HCT116 (cell line): ENCODE data around the gene TBC1D16. TPM values are rescaled to one million over a fixed set of nuclear protein-coding genes. Genes with fewer than 3 reads are reported as not detected.
A peak's percentile ranks its signal among the peaks of the same experiment; 100 is the strongest.

Experiments used
- ATAC-seq: fragments of 200-7000 bp; cut with Tn5 transposase; 2 replicates; pipeline ENCODE4 v1.9.1; 2020; ENCODE audit warnings: mild to moderate bottlenecking, moderate library complexity
- Bru-seq: library from RNA; stranded (reverse); fragments of 400-500 nt; gene quantifications from one replicate; lab custom pipeline; 2021; lab: Mats Ljungman, UMichigan
- BruChase-seq, 2 experiments: library from RNA; stranded (reverse); fragments of 400-500 nt; gene quantifications; one replicate each; lab custom pipeline; 2021; lab: Mats Ljungman, UMichigan
- BruUV-seq: library from RNA; stranded (reverse); fragments of 400-500 nt; replicated peaks from 2 replicates; lab custom pipeline; 2021; lab: Mats Ljungman, UMichigan
- CTCF ChIA-PET: fragments of 300-600 bp; sonication (Branson Sonifier 250); formaldehyde crosslinking; loops from one replicate; lab custom pipeline; 2021; ENCODE audit warnings: antibody characterized with exemption; lab: Charles Lee
- POLR2A ChIA-PET: fragments of 300-600, 350-600 bp; sonication (Branson Sonifier 250); formaldehyde crosslinking; loops from one replicate; lab custom pipeline; 2021; ENCODE audit warnings: antibody characterized with exemption; lab: Charles Lee
- RAD21 ChIA-PET, 2 experiments: fragments of 300-600 bp; sonication (Branson Sonifier 250); formaldehyde crosslinking; loops; one replicate each; lab custom pipeline; 2023; ENCODE audit warnings: low total read pairs in 2 of 2; ENCODE audit not compliant: uncharacterized antibody in 2 of 2, unreplicated experiment in 2 of 2, low non-redundant PET in 1 of 2; lab: Charles Lee
- DNase-seq: peaks from one replicate; pipeline ENCODE4 v3.0.0-alpha.2; 2010; ENCODE audit warnings: low read depth, low spot score
- H2AFZ ChIP-seq: fragments of 200-600 bp; shearing (Covaris generic), sonication (generic); 2 replicates; pipeline ENCODE4 v1.6.1; 2017; ENCODE audit warnings: low read depth, mixed run types, mixed read lengths, antibody characterized with exemption, low read length; ENCODE audit not compliant: poor library complexity, severe bottlenecking
- H3K27ac ChIP-seq: 2 replicates; pipeline ENCODE4 v1.5.1; 2012; ENCODE audit warnings: low read depth, low read length
- H3K27me3 ChIP-seq: fragments of 200-600 bp; sonication (generic); 2 replicates; pipeline ENCODE4 v1.6.1; 2016; ENCODE audit warnings: mixed run types, low read length, mixed read lengths; ENCODE audit not compliant: insufficient read depth
- H3K36me3 ChIP-seq, 2 experiments: fragments of 200-500 bp in 1 of 2; fragments of 200-600 bp in 1 of 2; sonication (Bioruptor generic) in 1 of 2; sonication (generic) in 1 of 2; 2 replicates each; pipeline versions ENCODE4 v1.5.1 to v1.6.1; 2014 to 2016; ENCODE audit warnings: low read length in 2 of 2, inconsistent platforms in 1 of 2, mixed read lengths in 1 of 2, mixed run types in 1 of 2; ENCODE audit not compliant: insufficient read depth in 2 of 2, control insufficient read depth in 1 of 2
- H3K4me1 ChIP-seq, 2 experiments: fragments of 200-600 bp in 1 of 2; sonication (generic) in 1 of 2; 2 replicates each; pipeline versions ENCODE4 v1.5.1 to v1.6.1; 2012 to 2017; ENCODE audit warnings: low read length in 2 of 2, inconsistent platforms in 1 of 2, mild to moderate bottlenecking in 1 of 2, mixed read lengths in 1 of 2, mixed run types in 1 of 2, moderate library complexity in 1 of 2; ENCODE audit not compliant: insufficient read depth in 2 of 2, control insufficient read depth in 1 of 2
- H3K4me2 ChIP-seq: fragments of 200-600 bp; sonication (generic); 2 replicates; pipeline ENCODE4 v1.6.1; 2017; ENCODE audit warnings: mixed run types, low read length, mixed read lengths
- H3K4me3 ChIP-seq, 2 experiments: fragments of 200-600 bp in 1 of 2; sonication (generic) in 1 of 2; replicated peaks in 1 of 2; 2 replicates each; pipeline ENCODE4 v1.5.1; 2011 to 2016; ENCODE audit warnings: low read length in 2 of 2, control low read depth in 1 of 2, low read depth in 1 of 2, mild to moderate bottlenecking in 1 of 2, mixed read lengths in 1 of 2, mixed run types in 1 of 2
- H3K79me2 ChIP-seq: fragments of 200-600 bp; sonication (generic); 2 replicates; pipeline ENCODE4 v1.6.1; 2017; ENCODE audit warnings: mild to moderate bottlenecking, mixed run types, low read length, moderate library complexity, mixed read lengths; ENCODE audit not compliant: insufficient read depth
- H3K9ac ChIP-seq: fragments of 200-600 bp; sonication (generic); 2 replicates; pipeline ENCODE4 v1.6.1; 2016; ENCODE audit warnings: low read length, mixed read lengths
- H3K9me2 ChIP-seq: fragments of 200-600 bp; sonication (generic), shearing (Covaris generic); 2 replicates; pipeline ENCODE4 v1.6.1; 2017; ENCODE audit warnings: mixed run types, mild to moderate bottlenecking, moderate library complexity; ENCODE audit not compliant: insufficient read depth
- H3K9me3 ChIP-seq, 2 experiments: fragments of 200-500 bp in 1 of 2; fragments of 200-600 bp in 1 of 2; sonication (Bioruptor generic) in 1 of 2; sonication (generic) in 1 of 2; 2 replicates each; pipeline ENCODE4 v1.6.1; 2014 to 2017; ENCODE audit warnings: low read length in 2 of 2, mixed read lengths in 2 of 2, inconsistent platforms in 1 of 2, low read depth in 1 of 2, mild to moderate bottlenecking in 1 of 2, mixed run types in 1 of 2, moderate library complexity in 1 of 2; ENCODE audit not compliant: control insufficient read depth in 1 of 2, insufficient read depth in 1 of 2
- H4K20me1 ChIP-seq: fragments of 200-600 bp; sonication (generic), shearing (Covaris generic); 2 replicates; pipeline ENCODE4 v1.6.1; 2017; ENCODE audit warnings: mixed run types, mild to moderate bottlenecking, moderate library complexity; ENCODE audit not compliant: insufficient read depth
- CEBPB ChIP-seq: IDR thresholded peaks from 2 replicates; pipeline ENCODE4 v1.6.1; 2012; ENCODE audit warnings: low read depth
- ELF1 ChIP-seq: IDR thresholded peaks from 2 replicates; pipeline ENCODE4 v1.6.1; 2012; ENCODE audit warnings: low read depth, borderline replicate concordance
- EZH2 ChIP-seq: fragments of 200-600 bp; sonication (generic); IDR thresholded peaks from 2 replicates; pipeline ENCODE4 v1.6.1; 2017; ENCODE audit warnings: antibody characterized with exemption, mixed run types
- FOSL1 ChIP-seq: IDR thresholded peaks from 2 replicates; pipeline ENCODE4 v1.6.1; 2012; ENCODE audit warnings: low read depth
- POLR2A ChIP-seq: IDR thresholded peaks from 2 replicates; pipeline ENCODE4 v1.7.0; 2011; ENCODE audit warnings: borderline replicate concordance; ENCODE audit not compliant: insufficient read depth, insufficient read length; ENCODE audit errors: extremely low read depth
- POLR2AphosphoS5 ChIP-seq: IDR thresholded peaks from 2 replicates; pipeline ENCODE4 v1.6.1; 2011; ENCODE audit warnings: mild to moderate bottlenecking, low read depth, low read length, moderate library complexity
- RAD21 ChIP-seq: IDR thresholded peaks from 2 replicates; pipeline ENCODE4 v1.6.1; 2012; ENCODE audit warnings: low read depth, mild to moderate bottlenecking
- intact Hi-C: fragments of 100-400 bp; cut with micrococcal nuclease; formaldehyde crosslinking; loops from 2 replicates; pipeline ENCODE4 v1.10.0; 2022
- long read RNA-seq: library from polyadenylated mRNA; unstranded; transcript quantifications from one replicate; pipeline ENCODE4 v2.0.0, GENCODE V29; 2021; ENCODE audit not compliant: unreplicated experiment
- polyA plus RNA-seq: library from polyadenylated mRNA; unstranded; fragments of >200 nt; gene quantifications from 2 replicates; pipeline ENCODE4 v1.2.1, GENCODE V29; 2012; ENCODE audit warnings: missing spikeins
- total RNA-seq: library from RNA; stranded (reverse); gene quantifications from one replicate; pipeline ENCODE4 v1.2.1, GENCODE V29; 2021; ENCODE audit not compliant: unreplicated experiment
- TF ChIP-seq, protein P1 (sequence below): IDR thresholded peaks from 2 replicates; pipeline ENCODE4 v1.6.1; 2011; ENCODE audit warnings: mild to moderate bottlenecking, low read length, moderate library complexity; ENCODE audit not compliant: insufficient replicate concordance; ENCODE audit errors: extremely low read depth

The TBC1D16 gene, protein sequence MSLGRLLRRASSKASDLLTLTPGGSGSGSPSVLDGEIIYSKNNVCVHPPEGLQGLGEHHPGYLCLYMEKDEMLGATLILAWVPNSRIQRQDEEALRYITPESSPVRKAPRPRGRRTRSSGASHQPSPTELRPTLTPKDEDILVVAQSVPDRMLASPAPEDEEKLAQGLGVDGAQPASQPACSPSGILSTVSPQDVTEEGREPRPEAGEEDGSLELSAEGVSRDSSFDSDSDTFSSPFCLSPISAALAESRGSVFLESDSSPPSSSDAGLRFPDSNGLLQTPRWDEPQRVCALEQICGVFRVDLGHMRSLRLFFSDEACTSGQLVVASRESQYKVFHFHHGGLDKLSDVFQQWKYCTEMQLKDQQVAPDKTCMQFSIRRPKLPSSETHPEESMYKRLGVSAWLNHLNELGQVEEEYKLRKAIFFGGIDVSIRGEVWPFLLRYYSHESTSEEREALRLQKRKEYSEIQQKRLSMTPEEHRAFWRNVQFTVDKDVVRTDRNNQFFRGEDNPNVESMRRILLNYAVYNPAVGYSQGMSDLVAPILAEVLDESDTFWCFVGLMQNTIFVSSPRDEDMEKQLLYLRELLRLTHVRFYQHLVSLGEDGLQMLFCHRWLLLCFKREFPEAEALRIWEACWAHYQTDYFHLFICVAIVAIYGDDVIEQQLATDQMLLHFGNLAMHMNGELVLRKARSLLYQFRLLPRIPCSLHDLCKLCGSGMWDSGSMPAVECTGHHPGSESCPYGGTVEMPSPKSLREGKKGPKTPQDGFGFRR
- total RNA-seq (31.1 TPM), Bru-seq, nascent RNA (percentile 55 among the genes with signal in this experiment), BruChase-seq, experiment 1, labeled RNA remaining after a 6-hour chase (percentile 66 among the genes with signal in this experiment), BruChase-seq, experiment 2, labeled RNA remaining after a 2-hour chase (percentile 60 among the genes with signal in this experiment)
- polyA plus RNA-seq, result 13.4 and 16.6 TPM in 2 replicates
- long read RNA-seq, partial matches to known transcripts, result 15 of 52 reads
- long read RNA-seq, other reads (novel, unspliced or antisense), result 37 of 52 reads

DNA sequence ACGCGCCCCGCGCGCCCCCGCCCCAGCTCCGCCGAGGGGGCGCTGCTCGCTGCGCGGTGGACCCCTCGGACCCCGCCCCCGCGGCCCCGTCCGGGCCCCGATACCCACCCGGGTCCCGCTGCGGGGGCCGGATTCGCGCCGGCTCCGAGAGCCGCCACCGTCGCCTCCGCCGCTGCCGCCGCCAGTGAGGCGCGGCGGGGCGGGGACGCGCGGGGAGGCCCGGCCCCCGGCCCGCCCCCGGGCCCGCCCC, at the start of gene TBC1D16:
Gene TBC1D16 (minus strand): TSS at position 186 of the 250 bp plus-strand sequence. CDS start 22,325 bp downstream, outside the sequence.
- RAD21 ChIA-PET, result no interaction called here
- Histone ChIP-seq H3K4me3 (peak within 1 kb of the TSS; percentile 93 to 96), H3K79me2 (0 out of 2 replicates have a peak, but pooled peaks cover 5% of the 10 kb centered on the region), H3K27ac (peak within 1 kb of the TSS; percentile 75), H4K20me1 (no peaks in the 10 kb centered on the region), H2AFZ (no peak within 1 kb of the TSS), H3K36me3 (no peaks in the 10 kb centered on the region), H3K9me3 (no peaks in the 10 kb centered on the region), H3K27me3 (no peaks in the 10 kb centered on the region), H3K9me2 (no peaks in the 10 kb centered on the region), H3K4me1 (peaks cover 6 to 20% of the 10 kb centered on the region in 2 experiments; a peak in 3 of 4 replicates)
- intact Hi-C loops, result no loop called here
- DNase-seq (no peak), ATAC-seq (no peak)
- POLR2A ChIA-PET, result no interaction called here
- CTCF ChIA-PET, result no interaction called here
- BruUV-seq, result no TSS peak
- no peak for TF ChIP-seq RAD21
- no peak for TF ChIP-seq EZH2
- TF ChIP-seq POLR2A, result no peak
- TF ChIP-seq, protein P1, sequence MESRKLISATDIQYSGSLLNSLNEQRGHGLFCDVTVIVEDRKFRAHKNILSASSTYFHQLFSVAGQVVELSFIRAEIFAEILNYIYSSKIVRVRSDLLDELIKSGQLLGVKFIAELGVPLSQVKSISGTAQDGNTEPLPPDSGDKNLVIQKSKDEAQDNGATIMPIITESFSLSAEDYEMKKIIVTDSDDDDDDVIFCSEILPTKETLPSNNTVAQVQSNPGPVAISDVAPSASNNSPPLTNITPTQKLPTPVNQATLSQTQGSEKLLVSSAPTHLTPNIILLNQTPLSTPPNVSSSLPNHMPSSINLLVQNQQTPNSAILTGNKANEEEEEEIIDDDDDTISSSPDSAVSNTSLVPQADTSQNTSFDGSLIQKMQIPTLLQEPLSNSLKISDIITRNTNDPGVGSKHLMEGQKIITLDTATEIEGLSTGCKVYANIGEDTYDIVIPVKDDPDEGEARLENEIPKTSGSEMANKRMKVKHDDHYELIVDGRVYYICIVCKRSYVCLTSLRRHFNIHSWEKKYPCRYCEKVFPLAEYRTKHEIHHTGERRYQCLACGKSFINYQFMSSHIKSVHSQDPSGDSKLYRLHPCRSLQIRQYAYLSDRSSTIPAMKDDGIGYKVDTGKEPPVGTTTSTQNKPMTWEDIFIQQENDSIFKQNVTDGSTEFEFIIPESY, result no peak
- no peak for TF ChIP-seq FOSL1
- TF ChIP-seq POLR2AphosphoS5, result peak; percentile 78; the same call in 1 of the 2 replicates
- no peak for TF ChIP-seq ELF1
- TF ChIP-seq CEBPB, result no peak
- TF ChIP-seq, all 23 proteins: peak for 1
- Histone ChIP-seq H3K9ac (peak within 1 kb of the TSS; percentile 83), H3K4me2 (peak within 1 kb of the TSS; percentile 98)
